BE2C (cell line): Measurements from ENCODE around the gene ARID1A.

Experiments
- DNase-seq: peaks from one replicate; pipeline ENCODE4 v3.0.0-alpha.2; 2020
- H3K27me3 ChIP-seq: fragments of 250-450 bp; sonication (Bioruptor Pico); 2 replicates; pipeline ENCODE4 v1.5.1; 2020; ENCODE audit warnings: mild to moderate bottlenecking
- H3K36me3 ChIP-seq: fragments of 250-450 bp; sonication (Bioruptor Pico); 2 replicates; pipeline ENCODE4 v1.5.1; 2020; ENCODE audit warnings: mild to moderate bottlenecking
- H3K4me1 ChIP-seq: fragments of 250-450 bp; sonication (Bioruptor Pico); 2 replicates; pipeline ENCODE4 v1.5.1; 2020
- H3K4me3 ChIP-seq: 2 replicates; pipeline ENCODE4 v1.5.1; 2011; ENCODE audit warnings: low read depth, low read length
- H3K9me3 ChIP-seq: fragments of 250-450 bp; sonication (Bioruptor Pico); 2 replicates; pipeline ENCODE4 v1.5.1; 2020
- CTCF ChIP-seq: IDR thresholded peaks from 2 replicates; pipeline ENCODE4 v1.5.1; 2012; ENCODE audit warnings: mild to moderate bottlenecking, low read depth, low read length

Gene ARID1A

GRCh38 chr1:26826261-26827105, 130.7 kb downstream of the ARID1A start, which contains the start of gene ZDHHC18:
TSS of gene ZDHHC18 (plus strand) at chr1:26826688. CDS start at chr1:26826805, 117 bp downstream.
- Histone ChIP-seq H3K36me3 (no peaks in the 10 kb centered on the region), H3K27me3 (no peaks in the 10 kb centered on the region), H3K4me3 (peak within 1 kb of the TSS; percentile 55), H3K4me1 (no peaks in the 10 kb centered on the region), H3K9me3 (no peaks in the 10 kb centered on the region)
- no peak for TF ChIP-seq CTCF
- peak; percentile 68 for DNase-seq

- no peaks in the 10 kb centered on the region for H3K27me3 ChIP-seq
- no peaks in the 10 kb centered on the region for H3K9me3 ChIP-seq
- TF ChIP-seq CTCF = no peak
- no peaks in the 10 kb centered on the region for H3K4me1 ChIP-seq
- H3K4me3 ChIP-seq = peak overlapping the region; percentile 51
- no peak for DNase-seq
- no peaks in the 10 kb centered on the region for H3K36me3 ChIP-seq
Measured at GRCh38 chr1:26827106-26827604, 131.3 kb downstream of the ARID1A start.

- TF ChIP-seq CTCF = no peak
- no peak for DNase-seq
- no peaks in the 10 kb centered on the region for H3K27me3 ChIP-seq
- no peaks in the 10 kb centered on the region for H3K4me1 ChIP-seq
- no peaks in the 10 kb centered on the region for H3K36me3 ChIP-seq
- H3K4me3 ChIP-seq = peak overlapping the region; percentile 51
- H3K9me3 ChIP-seq = no peaks in the 10 kb centered on the region
Measured at GRCh38 chr1:26827663-26828062, 131.8 kb downstream of the ARID1A start.

GRCh38 chr1:26828411-26828991, 132.7 kb downstream of the ARID1A start:
- H3K27me3 ChIP-seq = no peaks in the 10 kb centered on the region
- DNase-seq = no peak
- H3K9me3 ChIP-seq = no peaks in the 10 kb centered on the region
- H3K4me1 ChIP-seq = no peaks in the 10 kb centered on the region
- no peak for TF ChIP-seq CTCF
- no peaks in the 10 kb centered on the region for H3K36me3 ChIP-seq
- no peak overlapping the region for H3K4me3 ChIP-seq

GRCh38 chr1:26829184-26829911, 133.5 kb downstream of the ARID1A start:
- Histone ChIP-seq H3K36me3 (no peaks in the 10 kb centered on the region), H3K27me3 (no peaks in the 10 kb centered on the region), H3K4me1 (no peaks in the 10 kb centered on the region), H3K9me3 (no peaks in the 10 kb centered on the region), H3K4me3 (no peak overlapping the region)
- TF ChIP-seq CTCF = no peak
- DNase-seq = no peak
